SK-N-SH treated with all-trans-retinoic acid at 6 μM for 48 hours (cell line): ENCODE data around the gene TEC.

Experiments
- ATAC-seq: fragments of 200-7000 bp; cut with Tn5 transposase; 3 replicates; pipeline ENCODE4 v1.9.1; 2020; ENCODE audit warnings: mild to moderate bottlenecking, moderate library complexity
- ARNTL ChIP-seq: fragments of 450-650 bp; formaldehyde crosslinking; IDR thresholded peaks from 2 replicates; pipeline ENCODE4 v1.5.0; 2020; ENCODE audit warnings: low read depth, mild to moderate bottlenecking, moderate library complexity, borderline replicate concordance
- BACH2 ChIP-seq: fragments of 250-450 bp; sonication (Bioruptor Pico); IDR thresholded peaks from 2 replicates; pipeline ENCODE4 v1.9.0; 2021; ENCODE audit warnings: mild to moderate bottlenecking, borderline replicate concordance
- CSDC2 ChIP-seq: fragments of 250-450 bp; sonication (Bioruptor Pico); IDR thresholded peaks from 2 replicates; pipeline ENCODE4 v1.5.0; 2020; ENCODE audit warnings: mild to moderate bottlenecking, moderate library complexity
- ESRRG ChIP-seq: fragments of 250-450 bp; sonication (Bioruptor Pico); IDR thresholded peaks from 2 replicates; pipeline ENCODE4 v1.6.1; 2021; ENCODE audit warnings: mild to moderate bottlenecking
- GLIS3 ChIP-seq: fragments of 250-450 bp; sonication (Bioruptor Pico); IDR thresholded peaks from 2 replicates; pipeline ENCODE4 v1.5.0; 2020; ENCODE audit warnings: mild to moderate bottlenecking, moderate library complexity
- ISL1 ChIP-seq: fragments of 250-450 bp; sonication (Bioruptor Pico); IDR thresholded peaks from 2 replicates; pipeline ENCODE4 v2.1.2; 2022; ENCODE audit warnings: mild to moderate bottlenecking, moderate library complexity
- OSR1 ChIP-seq: fragments of 250-450 bp; sonication (Bioruptor Pico); IDR thresholded peaks from 2 replicates; pipeline ENCODE4 v1.8.0; 2022; ENCODE audit warnings: moderate library complexity, mild to moderate bottlenecking, inconsistent platforms
- PPARA ChIP-seq: fragments of 250-450 bp; sonication (Bioruptor Pico); IDR thresholded peaks from 2 replicates; pipeline ENCODE4 v1.5.0; 2020; ENCODE audit warnings: mild to moderate bottlenecking, borderline replicate concordance
- RARB ChIP-seq: fragments of 250-450 bp; sonication (Bioruptor Pico); IDR thresholded peaks from 2 replicates; pipeline ENCODE4 v1.8.0; 2021; ENCODE audit warnings: mild to moderate bottlenecking, moderate library complexity
- SNAI2 ChIP-seq: fragments of 250-450 bp; sonication (Bioruptor Pico); IDR thresholded peaks from 2 replicates; pipeline ENCODE4 v1.5.0; 2020; ENCODE audit warnings: mild to moderate bottlenecking, moderate library complexity
- TCF4 ChIP-seq: fragments of 250-450 bp; sonication (Bioruptor Pico); IDR thresholded peaks from 2 replicates; pipeline ENCODE4 v1.8.0; 2021; ENCODE audit warnings: mild to moderate bottlenecking, moderate library complexity, borderline replicate concordance
- TOX ChIP-seq: fragments of 250-450 bp; sonication (Bioruptor Pico); IDR thresholded peaks from 2 replicates; pipeline ENCODE4 v1.8.0; 2021; ENCODE audit warnings: mild to moderate bottlenecking, moderate library complexity, borderline replicate concordance
- ZC3H10 ChIP-seq: fragments of 250-450 bp; sonication (Bioruptor Pico); IDR thresholded peaks from 2 replicates; pipeline ENCODE4 v1.5.1; 2021; ENCODE audit warnings: mild to moderate bottlenecking, moderate library complexity
- ZFP3 ChIP-seq: fragments of 250-450 bp; sonication (Bioruptor Pico); IDR thresholded peaks from 2 replicates; pipeline ENCODE4 v1.5.0; 2020; ENCODE audit warnings: mild to moderate bottlenecking, moderate library complexity
- ZFP30 ChIP-seq: fragments of 450-650 bp; formaldehyde crosslinking; IDR thresholded peaks from 2 replicates; pipeline ENCODE4 v1.5.0; 2022; ENCODE audit warnings: mild to moderate bottlenecking, moderate library complexity
- ZNF565 ChIP-seq: fragments of 450-650 bp; formaldehyde crosslinking; conservative IDR thresholded peaks from 2 replicates; pipeline ENCODE4 v1.5.0; 2020; ENCODE audit warnings: low read depth, mild to moderate bottlenecking, moderate library complexity
- ZNF70 ChIP-seq: fragments of 450-650 bp; formaldehyde crosslinking; IDR thresholded peaks from 2 replicates; pipeline ENCODE4 v1.5.0; 2020; ENCODE audit warnings: mild to moderate bottlenecking, moderate library complexity
- ZNF8 ChIP-seq: fragments of 450-650 bp; formaldehyde crosslinking; IDR thresholded peaks from 2 replicates; pipeline ENCODE4 v1.5.0; 2020; ENCODE audit warnings: mild to moderate bottlenecking, moderate library complexity
- TF ChIP-seq, protein P1 (sequence below): fragments of 250-450 bp; sonication (Bioruptor Pico); IDR thresholded peaks from 2 replicates; pipeline ENCODE4 v1.5.1; 2021; ENCODE audit warnings: mild to moderate bottlenecking, moderate library complexity
- TF ChIP-seq, protein P2 (sequence below): fragments of 250-450 bp; sonication (Bioruptor Pico); IDR thresholded peaks from 2 replicates; pipeline ENCODE4 v1.8.0; 2020; ENCODE audit warnings: mild to moderate bottlenecking, moderate library complexity, borderline replicate concordance
- TF ChIP-seq, protein P3 (sequence below): fragments of 250-450 bp; sonication (Bioruptor Pico); IDR thresholded peaks from 2 replicates; pipeline ENCODE4 v1.8.0; 2021; ENCODE audit warnings: low read depth, mild to moderate bottlenecking, moderate library complexity, borderline replicate concordance
- TF ChIP-seq, protein P4 (sequence below): fragments of 250-450 bp; sonication (Bioruptor Pico); IDR thresholded peaks from 2 replicates; pipeline ENCODE4 v1.5.0; 2020; ENCODE audit warnings: mild to moderate bottlenecking, moderate library complexity

TEC gene

GRCh38 chr4:48248559-48248953 is 21.1 kb downstream of the TEC start:
- no peak for ATAC-seq

DNA sequence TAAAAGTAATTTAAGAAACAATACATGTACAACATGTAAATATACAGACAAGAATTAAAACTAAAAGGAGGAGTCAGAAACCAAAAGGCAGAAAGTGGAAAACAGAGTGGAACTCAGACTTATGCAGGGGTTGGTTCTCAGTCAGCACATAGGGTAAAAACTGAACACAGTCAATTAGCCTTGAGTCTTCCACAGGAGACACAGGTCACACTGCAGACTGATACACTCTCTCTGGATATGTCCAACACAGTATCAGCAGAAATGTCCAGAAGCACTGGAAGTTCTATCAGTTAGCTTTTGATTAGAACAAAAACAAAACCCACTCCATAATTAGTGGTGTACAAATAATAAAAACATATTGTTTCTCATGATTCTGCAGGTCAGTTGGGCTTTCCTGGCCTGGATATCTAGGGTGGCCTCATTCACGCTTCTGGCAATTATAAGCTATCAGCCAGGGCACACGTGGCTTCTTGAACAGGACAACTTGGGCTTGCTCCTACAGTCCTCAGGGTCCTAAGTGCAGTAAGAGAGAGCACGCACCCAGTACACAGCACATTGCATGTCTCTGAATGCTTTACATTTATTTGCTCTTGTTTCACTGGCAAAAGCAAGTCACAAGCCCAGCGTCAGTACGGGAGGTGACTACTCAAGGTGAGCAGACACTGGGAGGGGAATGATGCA is 21.6 kb downstream of the TEC start:
- no peak for TF ChIP-seq TOX (CRISPR knock-in tag)
- TF ChIP-seq ARNTL (CRISPR knock-in tag) = no peak
- TF ChIP-seq ZNF565 (CRISPR knock-in tag) = no peak
- TF ChIP-seq ZNF70 = no peak
- TF ChIP-seq ZFP30 (CRISPR knock-in tag) = no peak
- no peak for TF ChIP-seq RARB (CRISPR knock-in tag)
- TF ChIP-seq SNAI2 (CRISPR knock-in tag) = no peak
- no peak for TF ChIP-seq PPARA (CRISPR knock-in tag)
- no peak for TF ChIP-seq CSDC2 (CRISPR knock-in tag)
- TF ChIP-seq, protein P1, sequence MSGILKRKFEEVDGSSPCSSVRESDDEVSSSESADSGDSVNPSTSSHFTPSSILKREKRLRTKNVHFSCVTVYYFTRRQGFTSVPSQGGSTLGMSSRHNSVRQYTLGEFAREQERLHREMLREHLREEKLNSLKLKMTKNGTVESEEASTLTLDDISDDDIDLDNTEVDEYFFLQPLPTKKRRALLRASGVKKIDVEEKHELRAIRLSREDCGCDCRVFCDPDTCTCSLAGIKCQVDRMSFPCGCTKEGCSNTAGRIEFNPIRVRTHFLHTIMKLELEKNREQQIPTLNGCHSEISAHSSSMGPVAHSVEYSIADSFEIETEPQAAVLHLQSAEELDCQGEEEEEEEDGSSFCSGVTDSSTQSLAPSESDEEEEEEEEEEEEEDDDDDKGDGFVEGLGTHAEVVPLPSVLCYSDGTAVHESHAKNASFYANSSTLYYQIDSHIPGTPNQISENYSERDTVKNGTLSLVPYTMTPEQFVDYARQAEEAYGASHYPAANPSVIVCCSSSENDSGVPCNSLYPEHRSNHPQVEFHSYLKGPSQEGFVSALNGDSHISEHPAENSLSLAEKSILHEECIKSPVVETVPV (CRISPR knock-in tag) = no peak
- TF ChIP-seq ESRRG (CRISPR knock-in tag) = no peak
- TF ChIP-seq OSR1 (CRISPR knock-in tag) = no peak
- no peak for ATAC-seq

More at GRCh38 chr4:48248559-48248953, 21.1 kb downstream of the TEC start:
- no peak for TF ChIP-seq SNAI2 (CRISPR knock-in tag)
- no peak for TF ChIP-seq RARB (CRISPR knock-in tag)
- TF ChIP-seq BACH2 = no peak
- TF ChIP-seq, protein P2, sequence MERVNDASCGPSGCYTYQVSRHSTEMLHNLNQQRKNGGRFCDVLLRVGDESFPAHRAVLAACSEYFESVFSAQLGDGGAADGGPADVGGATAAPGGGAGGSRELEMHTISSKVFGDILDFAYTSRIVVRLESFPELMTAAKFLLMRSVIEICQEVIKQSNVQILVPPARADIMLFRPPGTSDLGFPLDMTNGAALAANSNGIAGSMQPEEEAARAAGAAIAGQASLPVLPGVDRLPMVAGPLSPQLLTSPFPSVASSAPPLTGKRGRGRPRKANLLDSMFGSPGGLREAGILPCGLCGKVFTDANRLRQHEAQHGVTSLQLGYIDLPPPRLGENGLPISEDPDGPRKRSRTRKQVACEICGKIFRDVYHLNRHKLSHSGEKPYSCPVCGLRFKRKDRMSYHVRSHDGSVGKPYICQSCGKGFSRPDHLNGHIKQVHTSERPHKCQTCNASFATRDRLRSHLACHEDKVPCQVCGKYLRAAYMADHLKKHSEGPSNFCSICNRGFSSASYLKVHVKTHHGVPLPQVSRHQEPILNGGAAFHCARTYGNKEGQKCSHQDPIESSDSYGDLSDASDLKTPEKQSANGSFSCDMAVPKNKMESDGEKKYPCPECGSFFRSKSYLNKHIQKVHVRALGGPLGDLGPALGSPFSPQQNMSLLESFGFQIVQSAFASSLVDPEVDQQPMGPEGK (CRISPR knock-in tag) = no peak
- no peak for TF ChIP-seq ZNF70
- TF ChIP-seq ARNTL (CRISPR knock-in tag) = no peak
- TF ChIP-seq OSR1 (CRISPR knock-in tag) = no peak
- TF ChIP-seq, protein P3, sequence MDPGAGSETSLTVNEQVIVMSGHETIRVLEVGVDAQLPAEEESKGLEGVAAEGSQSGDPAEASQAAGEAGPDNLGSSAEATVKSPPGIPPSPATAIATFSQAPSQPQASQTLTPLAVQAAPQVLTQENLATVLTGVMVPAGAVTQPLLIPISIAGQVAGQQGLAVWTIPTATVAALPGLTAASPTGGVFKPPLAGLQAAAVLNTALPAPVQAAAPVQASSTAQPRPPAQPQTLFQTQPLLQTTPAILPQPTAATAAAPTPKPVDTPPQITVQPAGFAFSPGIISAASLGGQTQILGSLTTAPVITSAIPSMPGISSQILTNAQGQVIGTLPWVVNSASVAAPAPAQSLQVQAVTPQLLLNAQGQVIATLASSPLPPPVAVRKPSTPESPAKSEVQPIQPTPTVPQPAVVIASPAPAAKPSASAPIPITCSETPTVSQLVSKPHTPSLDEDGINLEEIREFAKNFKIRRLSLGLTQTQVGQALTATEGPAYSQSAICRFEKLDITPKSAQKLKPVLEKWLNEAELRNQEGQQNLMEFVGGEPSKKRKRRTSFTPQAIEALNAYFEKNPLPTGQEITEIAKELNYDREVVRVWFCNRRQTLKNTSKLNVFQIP (CRISPR knock-in tag) = no peak
- TF ChIP-seq, all 23 proteins: peak for 0

DNA sequence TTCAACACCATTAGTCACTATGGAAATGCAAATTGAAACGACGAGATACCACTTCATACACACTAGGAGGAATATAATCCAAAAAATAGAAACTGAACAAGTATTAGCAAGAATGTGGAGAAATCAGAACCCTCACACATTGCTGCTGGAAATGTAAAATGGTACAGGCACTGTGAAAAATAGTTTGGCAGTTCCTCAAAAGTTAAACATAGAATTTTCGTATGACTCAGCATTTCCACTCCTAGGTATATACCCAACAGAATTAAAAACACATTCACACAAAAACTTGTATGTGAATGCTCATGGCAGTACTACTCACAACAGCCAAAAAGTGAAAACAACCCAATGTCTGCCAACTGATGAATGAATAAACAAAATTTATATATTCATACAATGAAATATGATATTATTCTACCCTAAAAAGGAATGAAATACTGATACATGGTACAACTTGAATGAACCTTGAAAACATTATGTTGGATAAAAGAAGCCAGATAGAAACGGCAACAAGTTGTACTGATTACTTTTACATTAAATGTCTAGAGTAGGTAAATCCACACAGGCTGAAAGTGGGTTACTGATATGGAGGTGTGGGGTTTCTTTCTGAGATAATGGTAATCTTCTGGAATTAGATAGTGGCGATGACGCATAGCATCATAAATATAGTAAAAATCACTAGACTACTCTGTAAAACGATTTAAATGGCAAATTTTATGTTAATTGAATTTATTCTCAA is 22.3 kb downstream of the TEC start:
- ATAC-seq = peak; percentile 69
- TF ChIP-seq ZNF8 (CRISPR knock-in tag) (no peak), PPARA (CRISPR knock-in tag) (no peak), ZFP30 (CRISPR knock-in tag) (no peak), RARB (CRISPR knock-in tag) (no peak), SNAI2 (CRISPR knock-in tag) (no peak), ZNF565 (CRISPR knock-in tag) (no peak), BACH2 (no peak), TCF4 (CRISPR knock-in tag) (no peak), TOX (CRISPR knock-in tag) (no peak), ZFP3 (CRISPR knock-in tag) (no peak), GLIS3 (CRISPR knock-in tag) (no peak), ISL1 (CRISPR knock-in tag) (no peak), CSDC2 (CRISPR knock-in tag) (no peak), ZC3H10 (CRISPR knock-in tag) (no peak), OSR1 (CRISPR knock-in tag) (no peak), ZNF70 (no peak)
- TF ChIP-seq, protein P1 (CRISPR knock-in tag) = no peak
- TF ChIP-seq, protein P2 (CRISPR knock-in tag) = no peak
- TF ChIP-seq, protein P4, sequence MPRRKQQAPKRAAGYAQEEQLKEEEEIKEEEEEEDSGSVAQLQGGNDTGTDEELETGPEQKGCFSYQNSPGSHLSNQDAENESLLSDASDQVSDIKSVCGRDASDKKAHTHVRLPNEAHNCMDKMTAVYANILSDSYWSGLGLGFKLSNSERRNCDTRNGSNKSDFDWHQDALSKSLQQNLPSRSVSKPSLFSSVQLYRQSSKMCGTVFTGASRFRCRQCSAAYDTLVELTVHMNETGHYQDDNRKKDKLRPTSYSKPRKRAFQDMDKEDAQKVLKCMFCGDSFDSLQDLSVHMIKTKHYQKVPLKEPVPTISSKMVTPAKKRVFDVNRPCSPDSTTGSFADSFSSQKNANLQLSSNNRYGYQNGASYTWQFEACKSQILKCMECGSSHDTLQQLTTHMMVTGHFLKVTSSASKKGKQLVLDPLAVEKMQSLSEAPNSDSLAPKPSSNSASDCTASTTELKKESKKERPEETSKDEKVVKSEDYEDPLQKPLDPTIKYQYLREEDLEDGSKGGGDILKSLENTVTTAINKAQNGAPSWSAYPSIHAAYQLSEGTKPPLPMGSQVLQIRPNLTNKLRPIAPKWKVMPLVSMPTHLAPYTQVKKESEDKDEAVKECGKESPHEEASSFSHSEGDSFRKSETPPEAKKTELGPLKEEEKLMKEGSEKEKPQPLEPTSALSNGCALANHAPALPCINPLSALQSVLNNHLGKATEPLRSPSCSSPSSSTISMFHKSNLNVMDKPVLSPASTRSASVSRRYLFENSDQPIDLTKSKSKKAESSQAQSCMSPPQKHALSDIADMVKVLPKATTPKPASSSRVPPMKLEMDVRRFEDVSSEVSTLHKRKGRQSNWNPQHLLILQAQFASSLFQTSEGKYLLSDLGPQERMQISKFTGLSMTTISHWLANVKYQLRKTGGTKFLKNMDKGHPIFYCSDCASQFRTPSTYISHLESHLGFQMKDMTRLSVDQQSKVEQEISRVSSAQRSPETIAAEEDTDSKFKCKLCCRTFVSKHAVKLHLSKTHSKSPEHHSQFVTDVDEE = no peak
- TF ChIP-seq, all 23 proteins: peak for 0
